Measurements from ENCODE around the gene FKBP15. TPM values are rescaled to one million over a fixed set of nuclear protein-coding genes. Genes with fewer than 3 reads are reported as not detected.

The FKBP15 gene
- total and polyA plus RNA-seq, 2 of the 4 experiments (the other 2 are of a cell fraction), result 20.4 to 25.5 TPM

GRCh38 chr9:113163001-113163400 is 58.1 kb downstream of the FKBP15 start:
- Histone ChIP-seq H3K27ac (ENCODE audit: insufficient read depth, low read length) (no peak overlapping the region), H2BK5ac (ENCODE audit: low read depth, low read length, poor library complexity, severe bottlenecking) (no peak overlapping the region), H3K9me1 (ENCODE audit: insufficient read depth, low read length) (peaks cover 22% of the 10 kb centered on the region), H3K23ac (ENCODE audit: low read depth, low read length) (no peak overlapping the region), H2BK20ac (ENCODE audit: low read depth, low read length) (no peak overlapping the region), H3K9ac (ENCODE audit: low read depth, low read length) (no peak overlapping the region), H3K56ac (ENCODE audit: extremely low read depth, insufficient read depth, low read length) (no peak overlapping the region), H3K14ac (replicated peaks; ENCODE audit: low read depth, low read length) (no peak overlapping the region), H3K4me1 (ENCODE audit: control insufficient read depth, insufficient read depth, low read length) (peaks cover 5% of the 10 kb centered on the region), H3K79me1 (ENCODE audit: low read depth in 1 of 2, low read length in 2 of 2) (peaks cover 0 to 6% of the 10 kb centered on the region in 2 experiments; a peak in 2 of 4 replicates), H2AFZ (replicated peaks; ENCODE audit: low read length, poor library complexity) (no peak overlapping the region), H4K5ac (ENCODE audit: low read depth, low read length) (no peak overlapping the region), H3K4me2 (ENCODE audit: low read depth, low read length) (no peak overlapping the region), H2AK5ac (ENCODE audit: low read depth, low read length) (no peak overlapping the region), H3K4me3 (ENCODE audit: insufficient read depth, low read depth, low read length) (no peak overlapping the region), H3K36me3 (ENCODE audit: control insufficient read depth, insufficient read depth, low read length) (peaks cover 49% of the 10 kb centered on the region), H3K18ac (ENCODE audit: low read depth, low read length) (no peak overlapping the region), H3K4ac (ENCODE audit: low read depth, low read length) (no peak overlapping the region), H2BK120ac (ENCODE audit: low read depth, low read length) (no peak overlapping the region), H3K9me3 (ENCODE audit: control insufficient read depth, insufficient read depth, low read length) (no peaks in the 10 kb centered on the region), H2AK9ac (replicated peaks; ENCODE audit: low read depth, low read length, poor library complexity) (no peak overlapping the region), H4K8ac (ENCODE audit: low read depth in 2 of 2, low read length in 2 of 2) (no peak overlapping the region), H4K91ac (ENCODE audit: insufficient read depth, low read depth, low read length) (no peak overlapping the region), H3K27me3 (ENCODE audit: control insufficient read depth, insufficient read depth, low read length) (no peaks in the 10 kb centered on the region), H2BK15ac (ENCODE audit: low read depth, low read length) (no peak overlapping the region), H4K20me1 (ENCODE audit: insufficient read depth, low read length) (peaks cover 7% of the 10 kb centered on the region; the same call in 1 of the 2 replicates)
- in situ Hi-C loops (cut with MboI; ENCODE audit: low sequenced_read_pairs) (no loop called here), intact Hi-C loops (cut with micrococcal nuclease) (no loop called here), dilution Hi-C loops (cut with HindIII; ENCODE audit: low sequenced_read_pairs, unreplicated experiment) (no loop called here)
- WGBS, 2 experiments (ENCODE audit: extremely low coverage in 2 of 2, insufficient read length in 1 of 2), result 100% methylated on average over 1 of the region's 3 CpGs; no CpG with 5 or more reads in 1 of the 2 experiments
- ChIA-PET POLR2A (ENCODE audit: unreplicated experiment) (no interaction called here), CTCF (no interaction called here)
- ATAC-seq (ENCODE audit: low read depth) (no peak), DNase-seq (no peak)
- BruUV-seq (replicated peaks), result no TSS peak
- no peak for TF ChIP-seq NFE2L2 (IDR thresholded peaks at IDR 0.05; ENCODE audit: low read depth, low read length)
- TF ChIP-seq ELK1 (IDR thresholded peaks at IDR 0.05; ENCODE audit: borderline replicate concordance, low read depth, low read length), result no peak
- TF ChIP-seq FOS (IDR thresholded peaks at IDR 0.05; ENCODE audit: low read depth, low read length), result no peak
- TF ChIP-seq CHD1 (IDR thresholded peaks at IDR 0.05; ENCODE audit: low read depth, low read length), result no peak
- no peak for TF ChIP-seq RCOR1 (IDR thresholded peaks at IDR 0.05; ENCODE audit: insufficient replicate concordance, low read length)
- TF ChIP-seq RAD21 (IDR thresholded peaks at IDR 0.05; ENCODE audit: low read length), result no peak
- no peak for TF ChIP-seq MAFK (IDR thresholded peaks at IDR 0.05; ENCODE audit: low read depth, low read length)
- TF ChIP-seq CTCF (conservative IDR thresholded peaks at IDR 0.05; ENCODE audit: low read depth, low read length), result no peak
- TF ChIP-seq BHLHE40 (IDR thresholded peaks at IDR 0.05; ENCODE audit: low read depth, low read length), result no peak

All from IMR-90 (cell line).